ENCODE measurements around the gene MAN2C1.

- no peak for TF ChIP-seq CTCF (IDR thresholded peaks at IDR 0.05)
- TF ChIP-seq TEAD4 (CRISPR knock-in tag; IDR thresholded peaks at IDR 0.05) = no peak
- no peak for TF ChIP-seq ZNF121 (CRISPR knock-in tag; IDR thresholded peaks at IDR 0.05)
- no peak for TF ChIP-seq ZNF317 (CRISPR knock-in tag; IDR thresholded peaks at IDR 0.05; ENCODE audit: borderline replicate concordance, low read depth)
- no peak for TF ChIP-seq ZSCAN18 (CRISPR knock-in tag; IDR thresholded peaks at IDR 0.05)
- no peak for TF ChIP-seq ZNF512 (CRISPR knock-in tag; IDR thresholded peaks at IDR 0.05; ENCODE audit: borderline replicate concordance)
- no peak for TF ChIP-seq SMAD3 (CRISPR knock-in tag; IDR thresholded peaks at IDR 0.05; ENCODE audit: borderline replicate concordance)
- no peak for TF ChIP-seq HMGXB4 (CRISPR knock-in tag; IDR thresholded peaks at IDR 0.05)
- no peak for TF ChIP-seq USF1 (CRISPR knock-in tag; IDR thresholded peaks at IDR 0.05)
- no peak for TF ChIP-seq NFYB (CRISPR knock-in tag; conservative IDR thresholded peaks at IDR 0.05; ENCODE audit: low read depth)
- TF ChIP-seq TP53 (CRISPR knock-in tag; IDR thresholded peaks at IDR 0.05) = no peak
These were observed 3.1 kb upstream of the MAN2C1 start for GRCh38 chr15:75371486-75371885.
